Body of pancreas (tissue), 4 donors: ENCODE measurements around the gene KCND3. TPM values are rescaled to one million over a fixed set of nuclear protein-coding genes. Genes with fewer than 3 reads are reported as not detected.

Experiments
- ATAC-seq: fragments of 150-250 bp; one replicate; pipeline ENCODE4 v1.9.1; 2016
- DNase-seq, 4 donors: peaks; one replicate each; pipeline ENCODE4 v3.0.0-alpha.2; 2019
- H3K27ac ChIP-seq, 4 donors: fragments of 200-600 bp; sonication (generic); 1 replicate in 3 of 4; 2 replicates in 1 of 4; pipeline versions ENCODE4 v1.5.1 to v1.6.1; 2016 to 2019; ENCODE audit warnings: mild to moderate bottlenecking in 1 of 4, mixed read lengths in 1 of 4, moderate library complexity in 1 of 4
- H3K27me3 ChIP-seq, 2 donors: fragments of 200-600 bp; sonication (generic); one replicate each; pipeline ENCODE4 v1.6.0; 2016; ENCODE audit warnings: mild to moderate bottlenecking in 1 of 2
- H3K36me3 ChIP-seq, 2 donors: fragments of 200-600 bp; sonication (generic); replicated peaks in 1 of 2; 2 replicates each; pipeline ENCODE4 v1.5.1; 2016; ENCODE audit warnings: low read depth in 2 of 2; ENCODE audit not compliant: insufficient read depth in 1 of 2
- H3K4me1 ChIP-seq: fragments of 200-600 bp; sonication (generic); one replicate; pipeline ENCODE4 v1.6.0; 2016
- H3K4me3 ChIP-seq, 2 donors: fragments of 200-600 bp; sonication (generic); 1 replicate in 1 of 2; 2 replicates in 1 of 2; pipeline ENCODE4 v1.5.1; 2016 to 2019
- H3K9me3 ChIP-seq, 3 donors: fragments of 200-600 bp; sonication (generic); 1 replicate in 2 of 3; 2 replicates in 1 of 3; pipeline ENCODE4 v1.5.1; 2016
- CTCF ChIP-seq, 7 experiments: fragments of 450-650 bp in 4 of 7; fragments of 200-600 bp in 3 of 7; sonication (generic) in 3 of 7; IDR thresholded peaks; one replicate each; pipeline ENCODE4 v1.5.1; 2016 to 2019; ENCODE audit warnings: antibody characterized with exemption in 7 of 7
- POLR2A ChIP-seq, 3 donors: fragments of 450-650 bp; IDR thresholded peaks; one replicate each; pipeline ENCODE4 v1.6.1; 2016; ENCODE audit warnings: antibody characterized with exemption in 3 of 3, mild to moderate bottlenecking in 2 of 3
- whole genome bisulfite sequencing, 2 donors: methylation state at CpG; one replicate each; pipeline ENCODE4 v1.1.5; 2017; 5-methylcytosine and 5-hydroxymethylcytosine counted together
- intact Hi-C: fragments of 100-400 bp; cut with DNase I; formaldehyde crosslinking; loops from one replicate; pipeline ENCODE4 v1.15.1; 2023
- total RNA-seq, 2 donors: library from RNA; depleted of rRNA; stranded (reverse); fragments of >200 nt; gene quantifications; one replicate each; pipeline ENCODE4 v1.1.0, GENCODE V29; 2016

KCND3 gene
- total RNA-seq, 2 donors from 2014 or later: 7.6 to 15.0 TPM

- Histone ChIP-seq H3K4me1 (no peaks in the 10 kb centered on the region), H3K4me3 (no peak overlapping the region), H3K27me3 (no peaks in the 10 kb centered on the region), H3K9me3 (no peaks in the 10 kb centered on the region), H3K27ac (no peak overlapping the region), H3K36me3 (no peaks in the 10 kb centered on the region)
- no peak for ATAC-seq
- intact Hi-C loops: no loop called here
- TF ChIP-seq POLR2A (IDR thresholded peaks at IDR 0.05) (no peak), CTCF (IDR thresholded peaks at IDR 0.05) (no peak)
- no peak for DNase-seq
- WGBS, 2 donors: 81 to 91% methylated on average over 3 of the region's 3 CpGs
These were observed 81.4 kb downstream of the KCND3 start for GRCh38 chr1:111908011-111908621.

DNA sequence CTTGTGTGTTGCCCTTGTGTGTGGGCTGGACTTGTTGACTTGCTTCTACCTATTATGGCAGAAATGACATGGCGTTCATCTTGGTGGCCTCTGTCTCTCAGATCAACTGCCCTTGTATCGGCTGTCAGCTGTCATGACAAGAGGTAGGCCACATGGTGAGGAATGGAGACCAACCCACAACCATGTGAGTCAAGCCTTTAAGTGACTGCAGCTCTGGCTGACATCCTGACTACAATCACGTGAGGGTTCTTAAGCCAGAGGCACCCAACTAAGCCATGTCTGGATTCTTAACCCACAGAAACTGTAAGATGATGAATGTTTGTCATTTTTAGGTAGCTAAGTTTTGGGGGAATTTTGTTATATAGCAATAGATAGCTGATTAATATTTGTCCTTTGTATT is 82.1 kb downstream of the KCND3 start:
- H3K36me3 ChIP-seq: no peaks in the 10 kb centered on the region
- H3K4me3 ChIP-seq: no peak overlapping the region
- H3K4me1 ChIP-seq: no peaks in the 10 kb centered on the region
- 71 to 84% methylated on average over 3 of the region's 3 CpGs for WGBS, 2 donors
- H3K9me3 ChIP-seq: no peaks in the 10 kb centered on the region
- no peak overlapping the region for H3K27ac ChIP-seq
- intact Hi-C loops: no loop called here
- ATAC-seq (no peak), DNase-seq (no peak)
- no peaks in the 10 kb centered on the region for H3K27me3 ChIP-seq
- TF ChIP-seq POLR2A (IDR thresholded peaks at IDR 0.05): no peak
- no peak for TF ChIP-seq CTCF (IDR thresholded peaks at IDR 0.05)

- Histone ChIP-seq H3K27me3 (no peaks in the 10 kb centered on the region), H3K27ac (no peak overlapping the region), H3K4me1 (no peaks in the 10 kb centered on the region), H3K9me3 (no peaks in the 10 kb centered on the region), H3K36me3 (no peaks in the 10 kb centered on the region), H3K4me3 (no peak overlapping the region)
- DNase-seq (no peak), ATAC-seq (no peak)
- no peak for TF ChIP-seq CTCF (IDR thresholded peaks at IDR 0.05)
- TF ChIP-seq POLR2A (IDR thresholded peaks at IDR 0.05): no peak
- WGBS, 2 donors: 15 to 37% methylated on average over 1 of the region's 1 CpG
- intact Hi-C loops: no loop called here
These were observed 82.7 kb downstream of the KCND3 start for GRCh38 chr1:111906816-111907215.

DNA sequence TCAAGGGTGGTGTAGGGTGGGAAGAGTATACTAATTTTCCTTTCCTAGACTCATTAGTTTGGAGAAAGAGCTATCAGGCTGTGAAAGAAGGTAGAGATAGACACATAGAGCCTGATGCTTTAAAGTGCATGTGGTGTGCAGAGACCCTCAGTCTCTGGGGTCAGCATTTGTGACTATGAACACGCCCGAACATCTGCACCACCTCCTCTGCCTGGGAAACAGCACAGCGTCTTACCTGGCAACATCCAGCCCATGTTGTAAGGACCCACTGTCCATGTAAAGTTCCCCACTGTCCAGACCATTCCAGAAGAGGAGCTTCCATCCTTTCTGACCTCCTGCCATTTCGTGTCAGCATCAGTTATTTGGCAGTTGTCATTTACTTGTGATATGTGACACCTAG is 83.4 kb downstream of the KCND3 start:
- Histone ChIP-seq H3K36me3 (no peaks in the 10 kb centered on the region), H3K4me1 (no peaks in the 10 kb centered on the region), H3K27me3 (no peaks in the 10 kb centered on the region), H3K27ac (no peak overlapping the region), H3K4me3 (no peak overlapping the region), H3K9me3 (no peaks in the 10 kb centered on the region)
- DNase-seq (no peak), ATAC-seq (no peak)
- intact Hi-C loops: no loop called here
- TF ChIP-seq POLR2A (IDR thresholded peaks at IDR 0.05): no peak
- WGBS, 2 donors: 71 to 77% methylated on average over 4 of the region's 4 CpGs

- H3K9me3 ChIP-seq: no peaks in the 10 kb centered on the region
- no peak overlapping the region for H3K4me3 ChIP-seq
- no peaks in the 10 kb centered on the region for H3K27me3 ChIP-seq
- WGBS, 2 donors: 56 to 61% methylated on average over 14 to 20 of the region's 20 CpGs
- H3K27ac ChIP-seq: no peak overlapping the region
- H3K36me3 ChIP-seq: no peaks in the 10 kb centered on the region
- H3K4me1 ChIP-seq: no peaks in the 10 kb centered on the region
- ATAC-seq (no peak), DNase-seq (no peak)
- TF ChIP-seq CTCF (IDR thresholded peaks at IDR 0.05) (no peak), POLR2A (IDR thresholded peaks at IDR 0.05) (no peak)
- intact Hi-C loops: no loop called here
These were observed 84.8 kb downstream of the KCND3 start for GRCh38 chr1:111904478-111905218.
